Right lobe of liver (tissue), 4 donors: ENCODE results near the gene IL6R.
"Not testable (repeated sequence)": the region's sequence is repeated elsewhere in the genome, so short reads cannot be mapped to it uniquely, and the experiment has no call there.

Experiments
- POLR2A ChIP-seq: fragments of 450-650 bp; IDR thresholded peaks from one replicate; pipeline ENCODE4 v1.6.1; 2017; ENCODE audit warnings: antibody characterized with exemption, mild to moderate bottlenecking
- TF ChIP-seq, protein P1 (sequence below), 4 donors: fragments of 200-600 bp in 3 of 4; fragments of 450-650 bp in 1 of 4; IDR thresholded peaks; one replicate each; pipeline versions ENCODE4 v1.5.1 to v1.8.0; 2016 to 2022; ENCODE audit warnings: antibody characterized with exemption in 4 of 4, mild to moderate bottlenecking in 2 of 4
- donor health status: DM: no; HTN: no; CAD: no.
- donor health status: DM: no; HTN: no; CAD: no.
- donor health status: DM: no; HTN: yes; CAD: no.

DNA sequence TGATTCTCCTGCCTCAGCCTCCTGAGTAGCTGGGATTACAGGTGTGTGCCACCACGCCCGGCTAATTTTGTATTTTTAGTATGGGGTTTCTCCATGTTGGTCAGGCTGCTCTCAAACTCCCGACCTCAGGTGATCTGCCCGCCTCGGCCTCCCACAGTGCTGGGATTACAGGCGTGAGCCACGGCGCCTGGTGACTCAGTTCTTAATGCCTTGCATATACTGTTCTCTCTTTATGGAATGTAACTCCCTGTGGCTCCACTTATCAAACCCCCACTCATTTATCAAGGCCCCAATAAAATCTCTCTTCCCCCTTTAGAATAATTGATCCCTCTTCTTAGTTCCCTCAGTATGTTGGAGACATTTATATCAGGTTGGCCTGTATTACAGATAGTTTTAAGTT, 16.9 kb downstream of the IL6R start:
- TF ChIP-seq, protein P1, sequence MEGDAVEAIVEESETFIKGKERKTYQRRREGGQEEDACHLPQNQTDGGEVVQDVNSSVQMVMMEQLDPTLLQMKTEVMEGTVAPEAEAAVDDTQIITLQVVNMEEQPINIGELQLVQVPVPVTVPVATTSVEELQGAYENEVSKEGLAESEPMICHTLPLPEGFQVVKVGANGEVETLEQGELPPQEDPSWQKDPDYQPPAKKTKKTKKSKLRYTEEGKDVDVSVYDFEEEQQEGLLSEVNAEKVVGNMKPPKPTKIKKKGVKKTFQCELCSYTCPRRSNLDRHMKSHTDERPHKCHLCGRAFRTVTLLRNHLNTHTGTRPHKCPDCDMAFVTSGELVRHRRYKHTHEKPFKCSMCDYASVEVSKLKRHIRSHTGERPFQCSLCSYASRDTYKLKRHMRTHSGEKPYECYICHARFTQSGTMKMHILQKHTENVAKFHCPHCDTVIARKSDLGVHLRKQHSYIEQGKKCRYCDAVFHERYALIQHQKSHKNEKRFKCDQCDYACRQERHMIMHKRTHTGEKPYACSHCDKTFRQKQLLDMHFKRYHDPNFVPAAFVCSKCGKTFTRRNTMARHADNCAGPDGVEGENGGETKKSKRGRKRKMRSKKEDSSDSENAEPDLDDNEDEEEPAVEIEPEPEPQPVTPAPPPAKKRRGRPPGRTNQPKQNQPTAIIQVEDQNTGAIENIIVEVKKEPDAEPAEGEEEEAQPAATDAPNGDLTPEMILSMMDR (IDR thresholded peaks at IDR 0.05): not testable (repeated sequence)
- TF ChIP-seq POLR2A: not testable (repeated sequence)
